IPS-18c (cell line): ENCODE data around the gene PDE2A.

Source experiments
- H3K4me3 ChIP-seq: 2 replicates; pipeline ENCODE4 v1.7.0; 2013; ENCODE audit warnings: low read depth, mild to moderate bottlenecking, low read length, moderate library complexity; ENCODE audit not compliant: insufficient read depth
- H3K9me3 ChIP-seq: one replicate; pipeline ENCODE4 v1.6.1; 2013; ENCODE audit warnings: mild to moderate bottlenecking, low read length, moderate library complexity; ENCODE audit not compliant: control insufficient read depth, insufficient read depth

PDE2A gene

DNA sequence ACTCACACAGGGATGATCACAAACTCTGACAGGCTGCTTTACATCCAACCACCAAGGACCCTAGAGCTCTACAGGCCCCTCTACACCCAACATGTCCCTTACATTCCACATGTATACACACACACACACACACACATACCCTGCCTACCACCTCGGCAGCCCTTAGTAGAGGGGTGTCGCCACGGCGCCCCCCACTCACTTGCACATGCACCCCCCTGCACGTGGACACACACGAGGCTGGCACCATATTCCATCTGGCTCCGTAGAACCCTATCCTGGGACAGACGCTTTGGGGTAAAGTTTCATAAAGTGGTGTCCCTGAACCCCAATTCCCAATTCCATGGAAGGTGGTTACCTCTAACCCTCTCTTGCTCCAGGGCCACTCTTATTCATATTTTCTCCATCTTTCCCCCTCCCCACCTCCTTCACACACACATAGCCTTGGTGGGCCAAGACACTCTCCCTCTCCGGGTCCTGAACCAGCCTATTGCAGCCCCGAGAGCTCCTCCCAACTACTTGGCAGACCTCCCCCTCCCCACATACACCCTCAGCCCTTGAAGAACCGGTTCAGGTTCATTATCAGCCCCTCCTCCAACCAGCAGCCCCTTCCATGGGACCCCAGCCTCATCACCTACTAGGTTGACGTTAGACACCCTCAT, 809 bp downstream of the PDE2A start:
- H3K4me3 ChIP-seq, result peak overlapping the region; percentile 39
- H3K9me3 ChIP-seq, result no peaks in the 10 kb centered on the region

DNA sequence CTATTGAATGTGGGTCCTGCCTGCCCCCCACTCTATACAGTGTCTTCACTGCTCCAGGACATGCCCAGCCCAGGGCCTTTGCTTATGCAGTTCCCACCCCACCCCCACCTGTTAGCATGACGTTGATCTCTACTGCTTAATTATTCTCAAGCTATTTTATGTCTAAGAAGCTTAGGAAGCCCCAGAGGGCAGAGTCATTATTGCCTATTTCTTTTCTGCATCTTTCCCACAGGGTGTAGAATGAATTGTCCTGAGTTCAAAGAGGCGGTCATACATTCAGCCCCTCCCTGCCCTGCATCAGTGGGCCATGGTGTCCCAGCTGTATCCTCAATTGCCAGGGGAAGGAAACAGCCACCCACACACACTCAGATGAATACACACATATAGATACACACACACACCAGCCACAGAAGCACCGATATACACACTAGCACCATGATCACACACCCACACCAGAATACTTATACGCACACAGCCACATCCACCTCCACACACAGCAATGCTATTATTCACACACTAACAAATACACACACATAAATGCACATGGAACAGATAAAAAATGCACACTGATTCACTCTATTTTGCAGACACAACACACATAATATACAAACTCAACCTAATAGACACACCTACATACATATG, 1.5 kb downstream of the PDE2A start:
- Histone ChIP-seq H3K9me3 (peaks cover under 1% of the 10 kb centered on the region), H3K4me3 (no peak overlapping the region)

- peaks cover 6% of the 10 kb centered on the region for H3K9me3 ChIP-seq
- no peak overlapping the region; the same call in 1 of the 2 replicates for H3K4me3 ChIP-seq
These were observed 2.8 kb downstream of the PDE2A start for GRCh38 chr11:72671152-72672099.

DNA sequence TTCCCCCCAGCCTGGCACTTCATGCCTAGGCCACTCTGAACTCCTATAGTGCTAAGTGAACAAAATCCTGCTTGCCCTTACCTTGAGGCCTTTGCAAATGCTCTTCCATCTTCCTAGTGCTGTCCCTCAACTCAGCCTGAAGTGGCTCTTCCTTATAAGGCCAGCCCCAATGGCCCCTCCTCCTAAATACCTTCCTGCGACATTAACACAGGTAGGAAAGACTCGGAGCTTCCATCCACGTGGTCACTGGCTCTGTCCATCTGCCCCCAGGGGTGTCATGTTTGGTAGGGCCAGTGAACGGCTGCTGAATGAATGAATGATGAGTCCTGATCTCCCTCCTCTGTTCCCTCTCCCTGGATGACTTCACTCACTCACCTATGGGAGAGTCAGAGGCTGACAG, 4.2 kb downstream of the PDE2A start:
- no peak overlapping the region for H3K4me3 ChIP-seq
- peaks cover 6% of the 10 kb centered on the region for H3K9me3 ChIP-seq

DNA sequence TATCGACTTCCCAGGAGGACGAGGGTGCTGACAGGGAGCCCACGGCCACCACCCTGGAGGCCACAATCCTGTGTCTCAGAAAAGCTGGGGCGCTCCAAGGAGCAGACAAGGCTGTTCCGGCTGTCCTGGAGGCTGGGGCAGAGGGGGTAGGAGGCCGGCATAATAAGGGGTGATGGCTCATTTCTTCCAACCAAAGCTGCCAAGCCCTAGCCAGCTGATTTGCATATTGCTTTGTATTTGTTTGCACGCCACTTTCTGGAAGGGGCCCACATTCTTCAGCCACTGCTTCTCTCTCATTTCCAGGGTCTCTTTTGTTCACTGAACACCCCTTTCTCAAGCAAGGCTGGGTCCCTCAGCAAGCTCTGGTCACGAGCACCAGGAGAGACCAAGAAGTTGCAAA, 4.7 kb downstream of the PDE2A start:
- Histone ChIP-seq H3K9me3 (peaks cover 6% of the 10 kb centered on the region), H3K4me3 (no peak overlapping the region)

DNA sequence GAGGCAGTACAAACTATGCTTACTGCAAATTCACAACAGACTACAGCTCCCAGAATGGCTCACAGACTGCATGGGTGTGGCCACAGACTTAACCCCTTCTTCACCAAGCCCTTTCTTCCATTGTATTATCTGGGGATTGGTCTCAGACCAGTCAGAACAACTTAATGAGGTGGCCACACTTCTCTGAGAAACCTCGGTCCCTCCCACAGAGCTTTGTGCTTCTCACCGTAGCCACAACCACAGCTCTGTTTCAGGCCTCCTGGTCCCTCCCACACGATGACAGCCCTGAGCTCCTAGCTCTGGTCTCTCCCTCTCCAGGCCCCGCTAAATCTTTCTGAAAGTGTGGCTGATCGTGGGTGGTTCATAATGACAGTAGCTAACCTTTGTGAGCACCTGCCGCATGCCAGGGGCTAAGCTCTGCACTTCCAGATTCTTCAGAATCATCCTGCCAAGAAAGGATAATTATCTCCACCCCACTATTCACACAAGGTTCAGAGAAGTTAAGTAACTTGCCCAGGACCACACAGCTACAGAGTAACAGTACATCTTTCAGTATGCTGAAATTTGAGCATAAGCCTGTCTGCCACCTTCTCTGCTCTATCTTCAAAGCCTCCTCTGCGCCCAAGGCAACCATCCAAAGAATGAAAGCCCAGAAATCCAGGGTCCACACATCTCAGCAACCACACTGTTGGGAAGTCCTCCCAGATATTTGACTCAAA, 5.4 kb downstream of the PDE2A start:
- Histone ChIP-seq H3K4me3 (no peak overlapping the region), H3K9me3 (peaks cover 6% of the 10 kb centered on the region)

GRCh38 chr11:72665911-72666472, 8.2 kb downstream of the PDE2A start:
- Histone ChIP-seq H3K9me3 (peaks cover 6% of the 10 kb centered on the region), H3K4me3 (no peak overlapping the region)

DNA sequence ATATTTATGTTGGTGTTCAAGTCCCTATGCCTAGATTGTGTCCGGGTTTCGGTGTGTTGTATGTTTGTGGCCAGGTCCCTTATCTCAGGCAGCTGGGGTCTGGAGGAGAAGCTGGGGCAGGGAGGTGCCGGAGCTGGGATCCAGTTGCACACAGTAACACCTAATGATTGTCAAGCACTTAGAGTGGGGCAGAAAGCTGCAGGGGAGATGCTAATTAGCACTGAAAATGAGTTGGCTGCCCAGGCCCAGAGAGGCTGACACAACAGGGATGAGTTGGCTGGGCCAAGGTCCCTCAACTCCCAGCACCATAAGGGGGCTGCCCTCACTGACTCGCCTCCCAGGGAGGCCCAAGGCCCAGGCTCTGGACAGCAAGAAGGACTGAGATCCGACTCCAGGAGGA, 12.2 kb downstream of the PDE2A start:
- no peaks in the 10 kb centered on the region for H3K9me3 ChIP-seq
- no peak overlapping the region for H3K4me3 ChIP-seq

DNA sequence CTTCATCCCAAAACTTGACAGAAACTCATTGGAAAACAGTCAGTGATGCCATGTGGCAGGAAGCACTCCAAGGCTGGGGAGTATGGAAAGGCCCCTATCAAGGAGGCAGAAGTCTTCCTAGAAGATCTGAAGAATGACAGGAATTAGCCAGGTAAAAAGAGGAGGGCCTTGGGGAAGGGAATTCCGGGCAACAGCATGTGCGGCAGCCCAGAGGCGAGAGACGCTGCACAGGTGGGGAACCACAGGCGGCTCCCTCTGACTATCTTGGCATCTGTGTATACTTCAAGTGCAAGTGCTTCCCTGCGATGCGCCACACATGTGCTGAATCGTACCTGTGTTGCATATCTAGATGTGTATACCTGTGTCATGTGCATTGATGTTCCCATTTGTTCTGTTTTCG, 12.7 kb downstream of the PDE2A start:
- H3K9me3 ChIP-seq, result no peaks in the 10 kb centered on the region
- no peak overlapping the region for H3K4me3 ChIP-seq

GRCh38 chr11:72658989-72659640, 15.1 kb downstream of the PDE2A start:
- Histone ChIP-seq H3K4me3 (no peak overlapping the region), H3K9me3 (no peaks in the 10 kb centered on the region)

GRCh38 chr11:72657411-72658100, 16.7 kb downstream of the PDE2A start:
- no peak overlapping the region for H3K4me3 ChIP-seq
- no peaks in the 10 kb centered on the region for H3K9me3 ChIP-seq

DNA sequence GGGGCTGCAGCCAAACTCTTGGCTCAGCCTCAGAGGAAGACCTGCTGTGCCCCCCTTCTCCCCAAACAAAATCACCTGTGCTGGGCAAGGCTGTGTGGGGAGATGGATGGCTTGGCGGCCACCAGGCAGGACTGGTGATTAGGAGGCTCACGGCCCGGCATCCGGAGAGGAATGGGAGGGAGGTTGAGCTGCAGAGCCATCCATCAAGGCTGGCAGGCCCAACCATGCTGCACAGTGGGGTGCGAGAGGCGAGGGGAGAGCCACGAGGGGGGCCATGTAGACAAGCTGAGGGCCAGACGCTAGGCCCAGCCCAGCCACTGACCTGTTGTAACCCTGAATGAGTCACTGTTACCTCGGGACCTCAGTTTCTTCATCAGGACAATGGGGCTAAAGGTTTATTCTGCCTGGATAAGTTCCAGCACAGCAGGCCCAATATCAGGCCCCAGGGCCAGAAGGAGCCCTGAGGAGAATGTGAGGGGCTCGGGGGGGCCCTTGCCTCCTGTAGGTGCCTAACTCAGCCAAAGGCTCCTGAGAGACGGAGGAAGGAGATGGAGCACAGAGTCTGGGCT, 18.2 kb downstream of the PDE2A start:
- no peaks in the 10 kb centered on the region for H3K9me3 ChIP-seq

DNA sequence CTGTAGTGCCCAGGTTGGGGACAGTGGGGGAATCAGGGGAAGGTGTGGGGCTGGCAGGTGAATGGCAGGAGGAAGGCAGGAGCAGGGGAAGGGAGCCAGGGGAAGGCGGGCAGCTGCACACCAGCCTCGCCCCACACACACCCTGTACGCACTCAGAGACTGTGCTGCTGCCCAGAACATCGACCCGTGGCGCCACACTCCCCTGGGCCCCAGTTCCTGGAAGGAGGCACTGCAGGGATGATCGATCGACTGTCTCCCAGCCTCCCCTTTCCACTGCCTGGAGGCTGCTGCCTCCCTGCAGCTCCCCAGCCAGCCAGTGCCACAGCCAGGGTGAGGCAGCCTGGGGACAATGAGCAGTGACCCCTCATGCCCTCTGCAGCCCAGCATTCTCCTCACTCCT, 19.2 kb downstream of the PDE2A start:
- Histone ChIP-seq H3K4me3 (no peak overlapping the region), H3K9me3 (no peaks in the 10 kb centered on the region)

More for the DNA sequence above, 18.2 kb downstream of the PDE2A start:
- no peak overlapping the region for H3K4me3 ChIP-seq

DNA sequence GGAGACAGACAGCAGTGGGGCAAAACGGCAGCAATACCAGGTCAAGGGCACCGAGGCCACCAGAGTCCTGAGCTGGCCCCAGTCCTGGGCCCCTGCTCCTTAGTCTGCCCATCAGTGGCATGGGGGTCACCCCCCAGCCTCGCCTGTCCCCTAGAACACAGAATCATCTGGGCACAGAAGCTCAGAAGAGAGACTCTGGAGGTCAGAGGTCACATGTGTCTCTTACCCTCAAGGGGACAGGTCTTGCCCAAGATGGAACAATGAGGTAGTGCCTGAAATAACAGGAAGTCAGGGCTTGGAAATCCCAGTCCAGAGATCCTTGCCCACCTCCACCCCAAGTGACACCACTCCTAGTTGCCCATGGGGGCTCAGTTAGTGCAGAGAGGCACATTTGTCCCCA, 20.6 kb downstream of the PDE2A start:
- no peak overlapping the region for H3K4me3 ChIP-seq
- H3K9me3 ChIP-seq, result no peaks in the 10 kb centered on the region

DNA sequence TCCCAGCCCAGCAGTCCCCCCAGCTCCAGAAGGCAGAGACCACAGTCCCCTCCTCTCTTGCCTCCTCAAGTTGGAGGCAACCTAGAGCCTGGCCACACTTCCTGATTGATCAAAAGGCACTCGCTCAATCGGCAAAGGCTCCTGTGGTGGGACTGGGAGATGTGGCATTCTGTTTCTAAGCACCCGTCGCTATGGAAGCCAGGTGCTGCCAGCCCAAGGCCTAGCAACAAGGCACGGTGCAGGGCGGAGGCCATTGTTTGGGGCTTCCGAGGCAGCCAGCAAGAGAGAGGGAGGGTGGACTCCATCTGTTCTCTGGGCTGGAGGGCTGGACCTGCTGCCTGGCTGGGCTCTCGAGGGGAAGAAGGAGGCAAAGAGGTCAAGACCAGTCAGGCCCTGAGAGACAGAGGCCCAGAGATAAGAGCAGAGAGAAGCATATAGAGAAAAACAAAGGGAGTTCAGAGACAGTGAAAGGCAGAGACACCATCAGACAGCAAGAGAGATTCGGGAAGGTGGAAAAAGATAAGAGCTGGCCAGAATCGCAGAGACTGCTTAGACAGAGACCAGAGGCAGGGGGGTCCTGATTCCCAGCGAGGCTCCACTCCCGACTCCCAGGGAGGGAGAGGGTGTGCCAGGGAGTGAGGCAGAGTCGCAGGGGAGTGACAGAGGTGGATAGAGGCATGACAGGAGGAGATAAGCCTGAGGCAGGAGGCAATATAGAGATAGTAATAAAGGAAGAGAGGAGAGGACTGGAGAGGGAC, 21.2 kb downstream of the PDE2A start:
- Histone ChIP-seq H3K4me3 (no peak overlapping the region), H3K9me3 (no peaks in the 10 kb centered on the region)
